ENCODE data around the gene TUBGCP3. TPM values are rescaled to one million over a fixed set of nuclear protein-coding genes. Genes with fewer than 3 reads are reported as not detected.
"Not testable (repeated sequence)": the region's sequence is repeated elsewhere in the genome, so short reads cannot be mapped to it uniquely, and the experiment has no call there.

Gene TUBGCP3
- total RNA-seq: 22.4 TPM

GRCh38 chr13:112587764-112588489 is at the start of gene TUBGCP3:
Gene TUBGCP3, minus strand, starts transcription at chr13:112588153. Its CDS starts 173 bp downstream, at chr13:112587980.
- intact Hi-C loops (cut with DNase I): loop anchor here (1.0 to 10.0 kb wide), 3 partner anchors 18 to 567 kb away; partner anchors contain the start of gene PROZ
- TF ChIP-seq CTCF (IDR thresholded peaks at IDR 0.05): peak in 1 of 3 experiments; percentile 32

GRCh38 chr13:112637017-112637801 is 49.3 kb upstream of the TUBGCP3 start:
- intact Hi-C loops (cut with DNase I): no loop called here
- TF ChIP-seq CTCF (IDR thresholded peaks at IDR 0.05): no peak
- no peak overlapping the region for H3K27ac ChIP-seq
- H3K4me1 ChIP-seq: peaks cover 0 to 2% of the 10 kb centered on the region in 2 donors
- no peaks in the 10 kb centered on the region for H3K9me3 ChIP-seq
- DNase-seq (ENCODE audit: low spot score in 2 of 2): no peak
- no peaks in the 10 kb centered on the region for H3K27me3 ChIP-seq
- no peaks in the 10 kb centered on the region for H3K36me3 ChIP-seq
- H3K4me3 ChIP-seq: no peak overlapping the region

More at GRCh38 chr13:112587764-112588489, at the start of gene TUBGCP3:
- Histone ChIP-seq H3K27ac (peak within 1 kb of the TSS; percentile 89 to 98), H3K4me3 (peak within 1 kb of the TSS; percentile 82), H3K36me3 (no peaks in the 10 kb centered on the region), H3K4me1 (peaks cover 5 to 12% of the 10 kb centered on the region in 2 donors), H3K27me3 (no peaks in the 10 kb centered on the region), H3K9me3 (no peaks in the 10 kb centered on the region)
- DNase-seq (ENCODE audit: low spot score in 2 of 2): peak in 1 of 2 donors; percentile 90

GRCh38 chr13:112636401-112636975 is 48.5 kb upstream of the TUBGCP3 start:
- intact Hi-C loops (cut with DNase I): no loop called here
- H3K4me3 ChIP-seq: no peak overlapping the region
- no peak for DNase-seq (ENCODE audit: low spot score in 2 of 2)
- no peaks in the 10 kb centered on the region for H3K9me3 ChIP-seq
- H3K36me3 ChIP-seq: no peaks in the 10 kb centered on the region
- H3K27me3 ChIP-seq: no peaks in the 10 kb centered on the region
- no peak overlapping the region for H3K27ac ChIP-seq
- peaks cover 0 to 2% of the 10 kb centered on the region in 2 donors for H3K4me1 ChIP-seq
- TF ChIP-seq CTCF (IDR thresholded peaks at IDR 0.05): no peak

- H3K36me3 ChIP-seq: no peaks in the 10 kb centered on the region
- H3K27me3 ChIP-seq: no peaks in the 10 kb centered on the region
- no peak overlapping the region for H3K27ac ChIP-seq
- H3K4me3 ChIP-seq: no peak overlapping the region
- no peak for TF ChIP-seq CTCF (IDR thresholded peaks at IDR 0.05)
- intact Hi-C loops (cut with DNase I): no loop called here
- DNase-seq (ENCODE audit: low spot score in 2 of 2): no peak
- H3K9me3 ChIP-seq: no peaks in the 10 kb centered on the region
- H3K4me1 ChIP-seq: no peaks in the 10 kb centered on the region
Observed at GRCh38 chr13:112635323-112635722, 47.4 kb upstream of the TUBGCP3 start.

GRCh38 chr13:112634102-112634501 is 46.1 kb upstream of the TUBGCP3 start:
- intact Hi-C loops (cut with DNase I): no loop called here
- TF ChIP-seq CTCF (IDR thresholded peaks at IDR 0.05): no peak
- DNase-seq (ENCODE audit: low spot score in 2 of 2): no peak

GRCh38 chr13:112630226-112630625 is 42.3 kb upstream of the TUBGCP3 start:
- H3K4me3 ChIP-seq; H3K36me3 ChIP-seq; intact Hi-C loops (cut with DNase I); H3K9me3 ChIP-seq; H3K27me3 ChIP-seq; H3K4me1 ChIP-seq; DNase-seq (ENCODE audit: low spot score in 2 of 2); H3K27ac ChIP-seq: not testable (repeated sequence)

More at GRCh38 chr13:112634102-112634501, 46.1 kb upstream of the TUBGCP3 start:
- Histone ChIP-seq H3K4me1 (no peaks in the 10 kb centered on the region), H3K27me3 (no peaks in the 10 kb centered on the region), H3K27ac (no peak overlapping the region), H3K9me3 (no peaks in the 10 kb centered on the region), H3K4me3 (no peak overlapping the region), H3K36me3 (no peaks in the 10 kb centered on the region)

Data from ascending aorta (tissue), 2 donors.